GM12878 (cell line): Measurements from ENCODE around the gene CASTOR1. TPM values are rescaled to one million over a fixed set of nuclear protein-coding genes. Genes with fewer than 3 reads are reported as not detected.

Source experiments
- ASH2L ChIP-seq: fragments of 300-600, 200-600 bp; sonication (generic); IDR thresholded peaks from 2 replicates; pipeline ENCODE4 v1.6.1; 2017; ENCODE audit warnings: low read depth, mild to moderate bottlenecking, borderline replicate concordance
- BACH1 ChIP-seq: fragments of 450-650 bp; IDR thresholded peaks from 2 replicates; pipeline ENCODE4 v1.6.1; 2017; ENCODE audit warnings: mild to moderate bottlenecking, borderline replicate concordance
- BCL3 ChIP-seq: IDR thresholded peaks from 2 replicates; pipeline ENCODE4 v1.6.1; 2011; ENCODE audit warnings: borderline replicate concordance, low read depth, mild to moderate bottlenecking, moderate library complexity, low read length; ENCODE audit not compliant: insufficient read depth, poor library complexity, severe bottlenecking
- BMI1 ChIP-seq: fragments of 450-650 bp; IDR thresholded peaks from 2 replicates; pipeline ENCODE4 v1.6.1; 2016; ENCODE audit warnings: mild to moderate bottlenecking, moderate library complexity, borderline replicate concordance
- CHD2 ChIP-seq: IDR thresholded peaks from 2 replicates; pipeline ENCODE4 v1.6.1; 2011; ENCODE audit warnings: low read depth, low read length, improper control_type of control experiment, borderline replicate concordance
- GABPA ChIP-seq: IDR thresholded peaks from 2 replicates; pipeline ENCODE4 v1.6.1; 2014; ENCODE audit warnings: antibody characterized with exemption, low read depth, mild to moderate bottlenecking, inconsistent platforms
- HCFC1 ChIP-seq: fragments of 150-350 bp; IDR thresholded peaks from 2 replicates; pipeline ENCODE4 v1.6.1; 2014; ENCODE audit warnings: low read length
- IKZF1 ChIP-seq: fragments of 450-650 bp; conservative IDR thresholded peaks from 2 replicates; pipeline ENCODE4 v1.6.1; 2017; ENCODE audit warnings: antibody characterized with exemption, mild to moderate bottlenecking
- IRF3 ChIP-seq: fragments of 450-650 bp; IDR thresholded peaks from 2 replicates; pipeline ENCODE4 v1.6.1; 2014; ENCODE audit warnings: mild to moderate bottlenecking
- MEF2A ChIP-seq: IDR thresholded peaks from 2 replicates; pipeline ENCODE4 v1.6.1; 2011; ENCODE audit warnings: low read depth, mild to moderate bottlenecking, low read length, moderate library complexity; ENCODE audit not compliant: insufficient read depth
- RBBP5 ChIP-seq: fragments of 200-600 bp; sonication (generic); conservative IDR thresholded peaks from 2 replicates; pipeline ENCODE4 v1.6.1; 2016
- SMAD5 ChIP-seq: IDR thresholded peaks from 2 replicates; pipeline ENCODE4 v1.6.1; 2016; ENCODE audit warnings: antibody characterized with exemption, low read depth
- YY1 ChIP-seq: IDR thresholded peaks from 2 replicates; pipeline ENCODE4 v1.6.1; 2011; ENCODE audit warnings: low read depth, mild to moderate bottlenecking, low read length
- ZBTB33 ChIP-seq: fragments of 450-650 bp; IDR thresholded peaks from 2 replicates; pipeline ENCODE4 v1.6.1; 2017; ENCODE audit warnings: mild to moderate bottlenecking
- ZNF687 ChIP-seq: fragments of 450-650 bp; IDR thresholded peaks from 2 replicates; pipeline ENCODE4 v1.6.1; 2017; ENCODE audit warnings: mild to moderate bottlenecking, moderate library complexity
- polyA plus RNA-seq, 11 experiments: library from polyadenylated mRNA; depleted of rRNA in 4 of 11; unstranded in 6 of 11; stranded (reverse) in 5 of 11; fragments of >200 nt; fragmentation: Nextera tagmentation in 4 of 11; fragmentation: Illumina TruSeq in 1 of 11; extraction: Ambion mirVana in 4 of 11; extraction: Trizol in 1 of 11; gene quantifications; 1 replicate in 1 of 11; 2 replicates in 10 of 11; pipeline versions ENCODE4 v1.2.1 to v1.2.3, GENCODE V29; 2011 to 2016; ENCODE audit warnings: inconsistent platforms in 2 of 11, missing spikeins in 2 of 11, low read depth in 1 of 11
- total RNA-seq, 4 experiments: library from RNA; depleted of rRNA in 3 of 4; stranded (reverse); fragments of >200 nt in 3 of 4; fragmentation: Illumina TruSeq in 1 of 4; extraction: Trizol in 1 of 4; gene quantifications; 2 replicates each; pipeline versions ENCODE4 v1.2.1 to v1.2.3, GENCODE V29; 2013 to 2021
- TF ChIP-seq, protein P1 (sequence below): IDR thresholded peaks from 2 replicates; pipeline ENCODE4 v1.6.1; 2012; ENCODE audit warnings: improper control_type of control experiment, low read depth, low read length; ENCODE audit not compliant: insufficient replicate concordance

Gene CASTOR1
- total and polyA plus RNA-seq, 10 of the 15 experiments (the other 5 are each of a cell fraction or from before 2014, with no cell fraction given) = 0.31 to 9.1 (median 3.3) TPM

GRCh38 chr22:30326706-30327362, 37.5 kb upstream of the CASTOR1 start, which contains the start of gene TBC1D10A (continued):
- TF ChIP-seq, protein P1, sequence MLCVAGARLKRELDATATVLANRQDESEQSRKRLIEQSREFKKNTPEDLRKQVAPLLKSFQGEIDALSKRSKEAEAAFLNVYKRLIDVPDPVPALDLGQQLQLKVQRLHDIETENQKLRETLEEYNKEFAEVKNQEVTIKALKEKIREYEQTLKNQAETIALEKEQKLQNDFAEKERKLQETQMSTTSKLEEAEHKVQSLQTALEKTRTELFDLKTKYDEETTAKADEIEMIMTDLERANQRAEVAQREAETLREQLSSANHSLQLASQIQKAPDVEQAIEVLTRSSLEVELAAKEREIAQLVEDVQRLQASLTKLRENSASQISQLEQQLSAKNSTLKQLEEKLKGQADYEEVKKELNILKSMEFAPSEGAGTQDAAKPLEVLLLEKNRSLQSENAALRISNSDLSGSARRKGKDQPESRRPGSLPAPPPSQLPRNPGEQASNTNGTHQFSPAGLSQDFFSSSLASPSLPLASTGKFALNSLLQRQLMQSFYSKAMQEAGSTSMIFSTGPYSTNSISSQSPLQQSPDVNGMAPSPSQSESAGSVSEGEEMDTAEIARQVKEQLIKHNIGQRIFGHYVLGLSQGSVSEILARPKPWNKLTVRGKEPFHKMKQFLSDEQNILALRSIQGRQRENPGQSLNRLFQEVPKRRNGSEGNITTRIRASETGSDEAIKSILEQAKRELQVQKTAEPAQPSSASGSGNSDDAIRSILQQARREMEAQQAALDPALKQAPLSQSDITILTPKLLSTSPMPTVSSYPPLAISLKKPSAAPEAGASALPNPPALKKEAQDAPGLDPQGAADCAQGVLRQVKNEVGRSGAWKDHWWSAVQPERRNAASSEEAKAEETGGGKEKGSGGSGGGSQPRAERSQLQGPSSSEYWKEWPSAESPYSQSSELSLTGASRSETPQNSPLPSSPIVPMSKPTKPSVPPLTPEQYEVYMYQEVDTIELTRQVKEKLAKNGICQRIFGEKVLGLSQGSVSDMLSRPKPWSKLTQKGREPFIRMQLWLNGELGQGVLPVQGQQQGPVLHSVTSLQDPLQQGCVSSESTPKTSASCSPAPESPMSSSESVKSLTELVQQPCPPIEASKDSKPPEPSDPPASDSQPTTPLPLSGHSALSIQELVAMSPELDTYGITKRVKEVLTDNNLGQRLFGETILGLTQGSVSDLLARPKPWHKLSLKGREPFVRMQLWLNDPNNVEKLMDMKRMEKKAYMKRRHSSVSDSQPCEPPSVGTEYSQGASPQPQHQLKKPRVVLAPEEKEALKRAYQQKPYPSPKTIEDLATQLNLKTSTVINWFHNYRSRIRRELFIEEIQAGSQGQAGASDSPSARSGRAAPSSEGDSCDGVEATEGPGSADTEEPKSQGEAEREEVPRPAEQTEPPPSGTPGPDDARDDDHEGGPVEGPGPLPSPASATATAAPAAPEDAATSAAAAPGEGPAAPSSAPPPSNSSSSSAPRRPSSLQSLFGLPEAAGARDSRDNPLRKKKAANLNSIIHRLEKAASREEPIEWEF = no peak
- peak; percentile 22; the same call in 1 of the 2 replicates for TF ChIP-seq HCFC1
- TF ChIP-seq BMI1 = no peak
- 0 out of 2 replicates have a peak, but pooled peaks have one; percentile 32 for TF ChIP-seq CHD2
- no peak for TF ChIP-seq RBBP5
- TF ChIP-seq GABPA = no peak
- no peak for TF ChIP-seq IRF3
- peak; percentile 29; the same call in 1 of the 2 replicates for TF ChIP-seq BACH1
- TF ChIP-seq MEF2A = no peak
- TF ChIP-seq YY1 = peak; percentile 52; the same call in 1 of the 2 replicates
- TF ChIP-seq BCL3 = no peak
- no peak for TF ChIP-seq ZBTB33
- no peak for TF ChIP-seq ZNF687
- TF ChIP-seq IKZF1 = peak; percentile 58
- TF ChIP-seq SMAD5 = no peak; the same call in 1 of the 2 replicates
- TF ChIP-seq ASH2L = no peak
